Measurements from ENCODE around the gene MFAP5. TPM values are rescaled to one million over a fixed set of nuclear protein-coding genes. Genes with fewer than 3 reads are reported as not detected.

Gene MFAP5
- total RNA-seq, 1 experiment from 2014 or later, result not detected

Other genes starting within 250 kb of the MFAP5 start
- gene CLEC6A, start 206.9 kb downstream of the MFAP5 start, total RNA-seq (2014; rRNA removed; shearing (Covaris generic); ENCODE audit: low replicate concordance), result not detected in 2 replicates
- gene CLEC4D, start 149.3 kb downstream of the MFAP5 start, total RNA-seq (2014; rRNA removed; shearing (Covaris generic); ENCODE audit: low replicate concordance), result not detected in 2 replicates
- gene CLEC4E, start 121.9 kb downstream of the MFAP5 start, total RNA-seq (2014; rRNA removed; shearing (Covaris generic); ENCODE audit: low replicate concordance), result 9.1 and 57.7 TPM in 2 replicates
- gene AICDA, start 50.0 kb downstream of the MFAP5 start, total RNA-seq (2014; rRNA removed; shearing (Covaris generic); ENCODE audit: low replicate concordance), result 0.84 and 27.6 TPM in 2 replicates
- gene RIMKLB, start 35.2 kb upstream of the MFAP5 start, total RNA-seq (2014; rRNA removed; shearing (Covaris generic); ENCODE audit: low replicate concordance), result 12.4 and 12.6 TPM in 2 replicates
- gene A2ML1, start 159.8 kb upstream of the MFAP5 start, total RNA-seq (2014; rRNA removed; shearing (Covaris generic); ENCODE audit: low replicate concordance), result not detected in 2 replicates